ENCODE measurements around the gene ANKRD13C.

- no peak for TF ChIP-seq ISL1 (CRISPR knock-in tag; IDR thresholded peaks at IDR 0.05)
- no peak for TF ChIP-seq CSDC2 (CRISPR knock-in tag; IDR thresholded peaks at IDR 0.05)
- no peak for TF ChIP-seq ESRRG (CRISPR knock-in tag; IDR thresholded peaks at IDR 0.05)
- no peak for TF ChIP-seq BACH2 (CRISPR knock-in tag; IDR thresholded peaks at IDR 0.05; ENCODE audit: borderline replicate concordance)
- no peak for TF ChIP-seq ZNF8 (CRISPR knock-in tag; IDR thresholded peaks at IDR 0.05)
- no peak for TF ChIP-seq ZFP3 (CRISPR knock-in tag; IDR thresholded peaks at IDR 0.05)
- no peak for TF ChIP-seq ZFP30 (CRISPR knock-in tag; IDR thresholded peaks at IDR 0.05)
- TF ChIP-seq ARNTL (CRISPR knock-in tag; IDR thresholded peaks at IDR 0.05; ENCODE audit: borderline replicate concordance, low read depth) = no peak
- no peak for TF ChIP-seq POU6F1 (CRISPR knock-in tag; IDR thresholded peaks at IDR 0.05; ENCODE audit: borderline replicate concordance, low read depth)
- no peak for TF ChIP-seq ZNF565 (CRISPR knock-in tag; conservative IDR thresholded peaks at IDR 0.05; ENCODE audit: low read depth)
- TF ChIP-seq PATZ1 (CRISPR knock-in tag; IDR thresholded peaks at IDR 0.05; ENCODE audit: borderline replicate concordance) = no peak
- no peak for TF ChIP-seq CREB5 (CRISPR knock-in tag; IDR thresholded peaks at IDR 0.05; ENCODE audit: low read depth)
These were observed 42.1 kb upstream of the ANKRD13C start for GRCh38 chr1:70396607-70397006.

Measured in SK-N-SH treated with all-trans-retinoic acid at 6 μM for 48 hours (cell line).